ENCODE results near the gene TOP1. TPM values are rescaled to one million over a fixed set of nuclear protein-coding genes. Genes with fewer than 3 reads are reported as not detected.
A peak's percentile ranks its signal among the peaks of the same experiment; 100 is the strongest.

The TOP1 gene
- total RNA-seq, 1 experiment from 2014 or later, result 15.4 TPM

DNA sequence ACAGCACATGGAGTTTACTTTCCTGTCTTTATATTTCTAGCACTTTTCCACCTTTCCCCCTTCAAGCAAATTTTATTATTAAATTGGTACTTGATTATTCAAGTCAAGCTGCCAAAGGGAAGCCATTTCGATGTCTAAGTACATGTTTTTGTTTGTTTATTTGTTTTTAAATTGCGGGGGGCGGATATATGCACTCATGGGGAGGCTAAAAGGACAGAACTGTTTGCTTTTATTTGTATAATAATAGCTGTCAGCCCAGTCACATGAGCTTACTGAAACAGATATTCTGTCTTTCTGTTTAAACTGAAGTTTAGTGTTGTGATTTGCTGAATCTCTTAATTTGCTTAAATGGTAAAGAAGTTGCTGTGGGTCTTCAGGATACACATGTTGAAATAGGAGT is 59.2 kb downstream of the TOP1 start:
- no peak for DNase-seq (ENCODE audit: low read depth in 1 of 2, low spot score in 2 of 2)
- Histone ChIP-seq H3K4me1 (replicated peaks) (peaks cover 11% of the 10 kb centered on the region), H3K9me3 (replicated peaks) (no peaks in the 10 kb centered on the region), H3K27me3 (replicated peaks) (no peaks in the 10 kb centered on the region), H3K27ac (no peak overlapping the region), H3K4me3 (no peak overlapping the region), H3K36me3 (peaks cover 58% of the 10 kb centered on the region)

DNA sequence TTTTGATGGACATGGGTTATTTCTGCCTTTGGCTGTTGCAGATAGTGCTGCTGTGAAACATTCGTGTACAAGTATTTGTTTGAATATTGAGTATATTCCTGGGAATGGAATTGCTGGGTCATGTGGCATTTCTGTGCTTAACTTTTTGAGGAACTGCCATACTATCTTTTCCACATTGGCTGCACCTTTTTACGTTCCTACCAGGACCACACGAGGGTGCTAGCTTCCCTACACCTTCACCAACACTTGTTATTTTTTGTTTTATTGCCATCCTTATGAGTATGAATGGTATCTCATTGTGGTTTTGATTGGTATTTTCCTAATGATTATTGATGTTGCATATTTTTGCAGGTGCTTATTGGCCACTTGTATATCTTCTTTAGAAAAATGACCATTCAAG is 60.9 kb downstream of the TOP1 start:
- H3K27me3 ChIP-seq (replicated peaks), result no peaks in the 10 kb centered on the region
- H3K9me3 ChIP-seq (replicated peaks), result no peaks in the 10 kb centered on the region
- peaks cover 56% of the 10 kb centered on the region for H3K36me3 ChIP-seq
- H3K27ac ChIP-seq, result no peak overlapping the region
- H3K4me1 ChIP-seq (replicated peaks), result peaks cover 11% of the 10 kb centered on the region
- no peak for DNase-seq (ENCODE audit: low read depth in 1 of 2, low spot score in 2 of 2)
- no peak overlapping the region for H3K4me3 ChIP-seq

DNA sequence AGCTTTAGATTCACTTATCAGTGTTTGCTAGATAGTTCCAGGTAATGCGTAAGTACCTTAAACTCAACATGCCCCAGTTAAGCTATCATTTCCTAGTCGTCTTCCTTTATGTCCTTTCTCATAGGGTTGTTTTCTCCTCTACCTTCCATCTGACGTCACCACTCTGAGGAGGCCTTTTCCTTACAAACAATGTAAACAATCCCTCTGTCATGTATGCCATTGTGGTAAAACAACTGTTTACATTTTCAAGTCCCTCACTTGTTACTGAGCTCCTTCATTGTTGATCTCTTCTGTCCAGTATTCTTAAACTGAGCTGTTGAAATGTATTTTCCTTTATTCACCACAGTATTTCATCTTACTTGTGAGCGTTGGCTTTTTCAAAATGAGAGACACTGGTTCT is 63.3 kb downstream of the TOP1 start:
- Histone ChIP-seq H3K4me3 (no peak overlapping the region), H3K27me3 (replicated peaks) (no peaks in the 10 kb centered on the region), H3K9me3 (replicated peaks) (no peaks in the 10 kb centered on the region), H3K27ac (peak overlapping the region; percentile 19; the same call in 1 of the 2 replicates), H3K36me3 (peaks cover 60% of the 10 kb centered on the region), H3K4me1 (replicated peaks) (peaks cover 11% of the 10 kb centered on the region)
- peak in 1 of 2 experiments; percentile 68 for DNase-seq (ENCODE audit: low read depth in 1 of 2, low spot score in 2 of 2)

DNA sequence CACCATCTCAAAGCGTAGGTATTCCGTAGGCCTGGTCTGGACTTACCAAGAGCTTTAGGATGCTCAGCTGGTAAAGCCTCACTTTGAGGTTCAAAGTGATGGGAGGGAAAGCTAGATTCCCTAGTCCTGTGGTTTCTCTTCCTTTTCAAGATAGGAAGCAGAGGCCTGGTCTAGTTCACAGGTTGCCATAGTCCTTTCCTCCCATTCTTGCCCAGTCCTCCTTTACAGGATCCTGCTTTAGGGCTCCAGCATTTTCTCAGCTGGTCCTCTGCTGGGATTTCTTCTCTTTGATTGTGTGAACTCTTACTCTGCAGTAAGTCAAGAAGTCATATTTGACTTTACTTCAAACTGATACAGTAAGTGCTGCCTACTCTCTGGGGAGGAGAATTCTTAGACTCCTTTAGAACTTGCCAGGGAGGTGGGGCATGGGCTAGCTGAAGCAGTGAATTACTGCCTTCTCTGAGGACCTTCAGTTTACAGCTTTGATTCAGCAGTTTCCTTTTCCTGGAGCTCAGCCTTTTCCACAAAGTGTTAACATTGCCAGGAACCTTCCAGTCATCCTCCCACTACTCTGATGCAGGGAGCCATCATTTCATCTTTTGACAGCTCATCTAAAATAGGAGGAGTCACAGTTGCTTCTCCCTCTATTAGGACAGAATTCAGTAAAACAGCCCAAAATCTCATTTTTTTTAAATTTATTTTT is 65.9 kb downstream of the TOP1 start:
- no peak overlapping the region for H3K27ac ChIP-seq
- no peaks in the 10 kb centered on the region for H3K9me3 ChIP-seq (replicated peaks)
- H3K36me3 ChIP-seq, result peaks cover 75% of the 10 kb centered on the region
- peaks cover 11% of the 10 kb centered on the region for H3K4me1 ChIP-seq (replicated peaks)
- no peaks in the 10 kb centered on the region for H3K27me3 ChIP-seq (replicated peaks)
- no peak for DNase-seq (ENCODE audit: low read depth in 1 of 2, low spot score in 2 of 2)
- no peak overlapping the region for H3K4me3 ChIP-seq

DNA sequence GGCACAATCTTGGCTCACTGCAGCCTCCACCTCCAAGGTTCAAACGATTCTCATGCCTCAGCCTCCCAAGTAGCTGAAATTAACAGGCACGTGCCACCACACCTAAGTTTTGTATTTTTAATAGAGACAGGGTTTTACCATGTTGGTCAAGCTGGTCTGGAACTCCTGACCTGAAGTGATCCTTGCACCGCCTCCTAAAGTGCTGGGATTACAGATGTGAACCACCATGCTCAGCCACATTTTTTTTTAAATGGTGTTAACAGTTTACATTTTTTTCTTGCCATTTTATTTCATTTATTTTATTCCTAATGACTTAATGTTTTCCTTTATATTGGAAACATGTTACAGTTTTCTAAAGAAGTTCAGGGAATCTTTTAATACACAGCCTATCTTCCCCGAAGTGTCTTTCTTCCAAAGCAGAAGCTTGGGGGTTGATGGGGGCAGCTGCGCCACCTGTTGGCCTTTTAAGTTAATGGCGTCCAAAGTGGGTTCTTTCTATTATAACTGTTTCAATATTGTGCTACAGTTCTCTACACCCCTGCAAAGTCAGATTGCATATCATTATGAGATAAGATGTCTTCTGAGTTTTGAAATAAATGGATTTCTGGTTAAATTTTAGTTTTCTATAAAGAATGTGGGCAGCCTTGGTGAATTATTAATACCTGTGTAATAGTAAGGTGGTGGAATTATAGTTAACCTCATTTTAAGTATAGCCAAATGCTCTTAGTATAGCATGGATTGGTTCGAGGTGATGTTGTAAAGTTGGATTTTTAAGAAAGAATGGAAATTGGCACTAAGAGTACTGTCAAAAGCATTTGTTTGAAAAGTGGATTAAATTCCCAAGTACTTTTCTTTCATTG is 66.7 kb downstream of the TOP1 start:
- H3K27me3 ChIP-seq (replicated peaks), result no peaks in the 10 kb centered on the region
- peak in 1 of 2 experiments; percentile 48 for DNase-seq (ENCODE audit: low read depth in 1 of 2, low spot score in 2 of 2)
- H3K4me1 ChIP-seq (replicated peaks), result peaks cover 11% of the 10 kb centered on the region
- H3K27ac ChIP-seq, result no peak overlapping the region
- H3K36me3 ChIP-seq, result peaks cover 83% of the 10 kb centered on the region
- no peaks in the 10 kb centered on the region for H3K9me3 ChIP-seq (replicated peaks)
- H3K4me3 ChIP-seq, result no peak overlapping the region

DNA sequence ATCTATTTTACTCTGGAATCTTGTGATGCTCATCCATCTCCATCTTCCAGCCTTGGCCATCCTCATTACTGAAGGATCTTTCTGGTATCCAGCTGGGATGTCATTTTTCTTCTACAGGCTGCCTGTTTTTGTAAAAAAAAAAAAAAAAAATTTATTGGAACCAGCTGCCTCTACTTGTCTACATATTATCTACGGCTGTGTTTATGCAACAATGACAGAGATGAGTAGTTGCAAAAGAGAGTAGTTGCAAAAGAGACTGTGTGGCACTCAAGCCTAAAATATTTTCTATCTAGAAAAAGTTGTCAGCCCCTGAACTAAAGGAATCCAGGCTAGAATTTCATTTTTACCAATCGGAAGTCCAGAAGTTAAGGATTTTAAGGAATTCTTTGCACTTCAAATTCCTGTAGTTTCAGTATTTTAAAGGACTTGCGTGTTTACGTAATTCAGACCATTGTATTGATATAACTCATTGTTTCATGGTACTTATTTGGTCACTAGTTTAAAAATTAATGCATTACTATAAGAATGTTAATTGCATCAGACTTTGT is 70.2 kb downstream of the TOP1 start:
- Histone ChIP-seq H3K9me3 (replicated peaks) (no peaks in the 10 kb centered on the region), H3K36me3 (peaks cover 95% of the 10 kb centered on the region), H3K27me3 (replicated peaks) (no peaks in the 10 kb centered on the region), H3K4me1 (replicated peaks) (no peaks in the 10 kb centered on the region), H3K4me3 (no peak overlapping the region), H3K27ac (no peak overlapping the region)
- no peak for DNase-seq (ENCODE audit: low read depth in 1 of 2, low spot score in 2 of 2)

DNA sequence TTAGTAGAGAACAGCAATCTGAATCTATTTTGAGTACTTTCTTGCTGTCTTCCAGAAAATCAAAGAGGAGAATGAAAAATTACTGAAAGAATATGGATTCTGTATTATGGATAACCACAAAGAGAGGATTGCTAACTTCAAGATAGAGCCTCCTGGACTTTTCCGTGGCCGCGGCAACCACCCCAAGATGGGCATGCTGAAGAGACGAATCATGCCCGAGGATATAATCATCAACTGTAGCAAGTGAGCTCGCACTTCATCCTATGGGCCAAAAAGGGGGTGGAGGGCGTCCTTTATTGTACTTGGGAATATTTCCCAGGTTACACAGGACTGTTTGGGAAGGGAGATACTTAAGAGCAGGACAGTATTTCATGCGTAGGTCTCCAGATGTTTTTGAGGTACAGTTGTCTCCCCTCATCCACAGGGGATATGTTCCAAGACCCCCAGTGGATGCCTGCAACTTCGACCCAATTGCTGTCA is 71.4 kb downstream of the TOP1 start:
- H3K4me1 ChIP-seq (replicated peaks), result no peaks in the 10 kb centered on the region
- no peak overlapping the region for H3K4me3 ChIP-seq
- no peak for DNase-seq (ENCODE audit: low read depth in 1 of 2, low spot score in 2 of 2)
- H3K27ac ChIP-seq, result no peak overlapping the region
- H3K36me3 ChIP-seq, result peaks cover 97% of the 10 kb centered on the region
- H3K27me3 ChIP-seq (replicated peaks), result no peaks in the 10 kb centered on the region
- no peaks in the 10 kb centered on the region for H3K9me3 ChIP-seq (replicated peaks)

DNA sequence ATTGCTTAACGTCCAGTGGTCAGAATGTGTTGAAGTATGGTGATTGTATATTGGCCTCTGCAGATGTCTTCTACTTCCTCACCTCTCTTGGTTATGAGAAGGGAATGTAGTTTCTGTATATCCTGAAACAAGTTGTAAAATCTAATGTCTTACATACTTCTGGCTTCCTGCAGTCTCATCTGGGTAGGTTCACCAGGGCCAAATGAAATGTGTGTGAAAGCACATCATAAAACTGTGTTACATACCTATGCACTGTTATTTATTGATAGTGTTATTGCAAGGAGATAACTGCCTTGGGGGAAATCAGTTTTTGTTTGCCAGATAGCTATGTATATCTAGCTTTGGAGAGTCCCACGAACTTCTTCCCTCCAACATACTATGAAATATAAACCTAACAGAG is 73.0 kb downstream of the TOP1 start:
- Histone ChIP-seq H3K27me3 (replicated peaks) (no peaks in the 10 kb centered on the region), H3K4me1 (replicated peaks) (no peaks in the 10 kb centered on the region), H3K4me3 (no peak overlapping the region), H3K27ac (no peak overlapping the region), H3K9me3 (replicated peaks) (no peaks in the 10 kb centered on the region), H3K36me3 (peaks cover 86% of the 10 kb centered on the region)
- no peak for DNase-seq (ENCODE audit: low read depth in 1 of 2, low spot score in 2 of 2)

DNA sequence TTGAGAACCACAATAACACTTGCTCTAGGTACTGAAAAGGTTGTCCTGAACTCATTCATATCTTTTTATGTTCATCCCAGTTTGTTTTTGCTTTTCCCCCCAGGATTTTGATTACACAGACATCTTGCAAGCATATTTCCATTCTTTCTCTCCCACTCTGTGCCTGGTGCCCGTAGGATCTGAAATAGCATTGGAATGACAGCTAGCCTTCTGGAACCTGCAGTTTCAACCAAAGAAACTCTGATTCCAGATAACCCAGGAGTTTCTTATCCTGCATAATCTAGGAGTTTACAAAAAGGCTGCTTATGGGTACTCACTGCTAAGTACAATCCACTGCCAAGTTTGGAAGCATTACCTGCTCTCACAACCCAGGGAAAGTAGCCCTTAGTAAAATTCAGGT is 79.9 kb downstream of the TOP1 start:
- no peak overlapping the region for H3K4me3 ChIP-seq
- peaks cover 64% of the 10 kb centered on the region for H3K36me3 ChIP-seq

DNA sequence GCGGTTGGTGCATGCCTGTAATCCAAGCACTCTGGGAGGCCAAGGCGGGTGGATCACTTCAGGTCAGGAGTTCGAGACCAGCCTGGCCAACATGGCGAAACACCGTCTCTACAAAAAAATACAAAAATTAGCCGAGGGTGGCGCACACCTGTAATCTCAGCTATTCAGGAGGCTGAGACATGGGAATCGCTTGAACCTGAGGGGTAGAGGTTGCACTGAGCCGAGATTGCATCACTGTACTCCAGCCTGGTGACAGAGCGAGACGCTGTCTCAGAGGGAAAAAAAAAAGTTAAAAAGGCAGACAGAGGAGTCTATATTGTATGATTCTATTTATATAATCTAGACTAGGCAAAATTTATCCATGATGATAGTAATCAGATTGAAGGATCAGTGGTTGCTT is 81.4 kb downstream of the TOP1 start:
- Histone ChIP-seq H3K4me3 (no peak overlapping the region), H3K9me3 (replicated peaks) (no peaks in the 10 kb centered on the region), H3K27ac (no peak overlapping the region), H3K4me1 (replicated peaks) (no peaks in the 10 kb centered on the region), H3K27me3 (replicated peaks) (no peaks in the 10 kb centered on the region), H3K36me3 (peaks cover 62% of the 10 kb centered on the region)
- no peak for DNase-seq (ENCODE audit: low read depth in 1 of 2, low spot score in 2 of 2)

More for the DNA sequence above, 79.9 kb downstream of the TOP1 start:
- H3K4me1 ChIP-seq (replicated peaks), result no peaks in the 10 kb centered on the region
- no peak for DNase-seq (ENCODE audit: low read depth in 1 of 2, low spot score in 2 of 2)
- no peaks in the 10 kb centered on the region for H3K27me3 ChIP-seq (replicated peaks)
- no peaks in the 10 kb centered on the region for H3K9me3 ChIP-seq (replicated peaks)
- H3K27ac ChIP-seq, result no peak overlapping the region

DNA sequence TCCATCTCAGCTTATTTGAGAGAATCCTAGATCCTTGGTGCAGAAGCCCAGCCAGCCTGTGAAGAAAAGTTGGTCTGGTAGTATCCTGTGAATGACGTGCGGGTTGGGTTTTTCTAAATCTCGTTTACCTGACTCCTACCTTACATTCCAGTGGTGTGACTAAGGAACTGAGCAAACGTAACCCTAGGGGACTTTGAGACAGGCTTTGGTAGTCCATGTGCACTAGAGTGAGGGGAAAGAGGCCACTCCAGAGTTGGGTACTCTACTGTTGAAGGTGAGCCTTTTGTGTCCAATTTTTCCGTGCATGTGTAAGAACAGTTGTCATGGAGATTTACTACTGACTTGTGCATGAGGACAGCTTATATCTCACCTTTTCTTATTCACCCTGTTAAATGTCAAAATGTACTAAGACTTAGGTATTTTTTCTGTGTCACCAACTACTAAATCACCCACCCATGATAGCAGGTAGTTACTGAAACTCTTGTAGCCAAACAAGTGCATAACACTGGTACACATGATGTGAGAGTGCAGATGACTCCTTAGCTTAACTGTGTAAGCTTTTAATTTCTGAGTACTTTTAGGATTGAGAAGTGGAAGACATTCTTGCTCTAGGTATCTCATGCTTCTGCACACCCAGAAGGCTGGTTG is 82.4 kb downstream of the TOP1 start:
- Histone ChIP-seq H3K9me3 (replicated peaks) (no peaks in the 10 kb centered on the region), H3K4me3 (no peak overlapping the region), H3K36me3 (peaks cover 67% of the 10 kb centered on the region), H3K4me1 (replicated peaks) (no peaks in the 10 kb centered on the region), H3K27ac (no peak overlapping the region), H3K27me3 (replicated peaks) (no peaks in the 10 kb centered on the region)
- no peak for DNase-seq (ENCODE audit: low read depth in 1 of 2, low spot score in 2 of 2)

DNA sequence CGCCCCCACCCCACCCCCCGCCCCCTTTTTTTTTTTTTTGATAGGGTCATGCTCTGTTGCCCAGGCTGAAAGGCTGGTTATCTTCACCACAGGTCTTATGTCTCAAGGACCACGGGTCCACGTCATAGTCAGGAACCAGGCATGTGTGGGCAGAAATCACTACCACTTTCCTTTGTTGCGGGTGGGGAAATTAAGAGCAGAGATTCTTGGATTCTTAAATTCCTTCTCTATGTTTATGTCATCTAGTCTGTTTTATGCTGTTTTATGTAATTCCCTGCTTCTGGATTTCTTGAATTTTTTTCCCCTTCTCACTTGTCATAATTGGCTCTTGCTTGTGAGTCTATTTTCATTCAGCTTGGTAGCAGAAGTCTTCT is 82.9 kb downstream of the TOP1 start:
- Histone ChIP-seq H3K9me3 (replicated peaks) (no peaks in the 10 kb centered on the region), H3K27ac (no peak overlapping the region), H3K4me1 (replicated peaks) (no peaks in the 10 kb centered on the region), H3K27me3 (replicated peaks) (no peaks in the 10 kb centered on the region), H3K4me3 (no peak overlapping the region), H3K36me3 (peaks cover 72% of the 10 kb centered on the region)
- no peak for DNase-seq (ENCODE audit: low read depth in 1 of 2, low spot score in 2 of 2)

DNA sequence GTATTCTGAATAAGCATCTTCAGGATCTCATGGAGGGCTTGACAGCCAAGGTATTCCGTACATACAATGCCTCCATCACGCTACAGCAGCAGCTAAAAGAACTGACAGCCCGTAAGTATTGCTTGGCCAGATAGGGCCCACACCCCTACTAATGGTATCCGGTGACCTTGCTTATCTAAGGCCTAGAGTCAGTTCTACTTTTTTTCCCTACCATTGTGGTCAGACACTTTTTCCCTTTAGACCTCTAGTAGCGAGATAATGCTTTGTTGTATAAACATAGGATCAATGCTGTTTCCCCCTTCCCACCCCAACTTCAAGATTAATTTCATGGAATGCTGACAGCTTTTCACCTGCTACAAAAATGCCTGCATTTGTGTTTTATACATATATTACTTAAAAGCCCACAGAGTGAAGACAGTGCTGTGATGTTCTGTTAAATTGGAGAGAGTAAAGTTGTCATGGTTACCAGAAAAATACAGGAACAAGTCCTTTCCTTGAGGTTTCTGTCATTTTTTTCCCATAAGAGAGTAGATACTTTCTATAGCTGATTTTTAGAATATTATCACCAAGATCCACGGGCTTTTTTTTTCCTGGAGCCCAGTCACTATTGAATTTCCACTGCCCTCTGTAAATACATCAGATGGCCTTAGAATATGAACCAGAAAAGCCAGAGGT is 87.8 kb downstream of the TOP1 start:
- Histone ChIP-seq H3K9me3 (replicated peaks) (no peaks in the 10 kb centered on the region), H3K27ac (no peak overlapping the region), H3K4me1 (replicated peaks) (no peaks in the 10 kb centered on the region), H3K4me3 (no peak overlapping the region), H3K36me3 (peaks cover 84% of the 10 kb centered on the region), H3K27me3 (replicated peaks) (no peaks in the 10 kb centered on the region)
- no peak for DNase-seq (ENCODE audit: low read depth in 1 of 2, low spot score in 2 of 2)

Measured in SJSA1 (cell line).